Body of pancreas (tissue), 4 donors: Measurements from ENCODE around the gene DACH1.

Experiments used
- CTCF ChIP-seq, 7 experiments: fragments of 450-650 bp in 4 of 7; fragments of 200-600 bp in 3 of 7; sonication (generic) in 3 of 7; IDR thresholded peaks; one replicate each; pipeline ENCODE4 v1.5.1; 2016 to 2019; ENCODE audit warnings: antibody characterized with exemption in 7 of 7
- POLR2A ChIP-seq, 3 donors: fragments of 450-650 bp; IDR thresholded peaks; one replicate each; pipeline ENCODE4 v1.6.1; 2016; ENCODE audit warnings: antibody characterized with exemption in 3 of 3, mild to moderate bottlenecking in 2 of 3

- TF ChIP-seq CTCF (IDR thresholded peaks at IDR 0.05): no peak
- TF ChIP-seq POLR2A (IDR thresholded peaks at IDR 0.05): no peak
Measured at GRCh38 chr13:71396149-71396548, 470.9 kb downstream of the DACH1 start.
